Measurements from ENCODE around the gene NFYA.

DNA sequence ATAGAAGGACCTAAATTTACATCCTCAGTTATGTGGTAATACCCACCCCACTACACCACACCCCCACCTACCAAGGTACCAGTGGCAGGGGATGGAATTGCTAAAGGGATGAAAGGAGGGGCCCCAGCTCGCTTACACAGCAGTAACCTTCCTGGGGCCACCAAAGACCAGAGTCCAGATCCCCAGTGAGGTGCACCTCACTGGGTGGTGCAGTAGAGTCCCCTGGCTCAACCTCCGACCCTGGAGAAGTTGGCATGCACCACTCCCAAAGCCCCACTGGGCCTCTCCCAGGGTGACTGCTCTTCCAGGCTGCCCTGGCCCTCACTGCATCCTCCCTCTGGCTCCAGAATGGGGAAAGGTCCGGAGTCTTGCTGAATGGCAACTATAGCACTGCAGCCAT, 34.6 kb upstream of the NFYA start:
- TF ChIP-seq, protein P1, sequence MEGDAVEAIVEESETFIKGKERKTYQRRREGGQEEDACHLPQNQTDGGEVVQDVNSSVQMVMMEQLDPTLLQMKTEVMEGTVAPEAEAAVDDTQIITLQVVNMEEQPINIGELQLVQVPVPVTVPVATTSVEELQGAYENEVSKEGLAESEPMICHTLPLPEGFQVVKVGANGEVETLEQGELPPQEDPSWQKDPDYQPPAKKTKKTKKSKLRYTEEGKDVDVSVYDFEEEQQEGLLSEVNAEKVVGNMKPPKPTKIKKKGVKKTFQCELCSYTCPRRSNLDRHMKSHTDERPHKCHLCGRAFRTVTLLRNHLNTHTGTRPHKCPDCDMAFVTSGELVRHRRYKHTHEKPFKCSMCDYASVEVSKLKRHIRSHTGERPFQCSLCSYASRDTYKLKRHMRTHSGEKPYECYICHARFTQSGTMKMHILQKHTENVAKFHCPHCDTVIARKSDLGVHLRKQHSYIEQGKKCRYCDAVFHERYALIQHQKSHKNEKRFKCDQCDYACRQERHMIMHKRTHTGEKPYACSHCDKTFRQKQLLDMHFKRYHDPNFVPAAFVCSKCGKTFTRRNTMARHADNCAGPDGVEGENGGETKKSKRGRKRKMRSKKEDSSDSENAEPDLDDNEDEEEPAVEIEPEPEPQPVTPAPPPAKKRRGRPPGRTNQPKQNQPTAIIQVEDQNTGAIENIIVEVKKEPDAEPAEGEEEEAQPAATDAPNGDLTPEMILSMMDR (IDR thresholded peaks at IDR 0.05) = no peak
- no peak for TF ChIP-seq EZH2 (IDR thresholded peaks at IDR 0.05; ENCODE audit: borderline replicate concordance, insufficient read depth, low read depth, low read length, poor library complexity, severe bottlenecking)
